Activated CD4-positive, CD25-positive, alpha-beta regulatory T cell treated with anti-CD3 and anti-CD28 coated beads, Interleukin-2, amount 50 U/mL, for 16 hours (primary cell): Measurements from ENCODE around the gene PRKCA.
"Not testable (repeated sequence)": the region's sequence is repeated elsewhere in the genome, so short reads cannot be mapped to it uniquely, and the experiment has no call there.

Source experiments
- DNase-seq: peaks from one replicate; pipeline ENCODE4 v3.0.0-alpha.2; 2020; ENCODE audit warnings: low read depth, low spot score

Gene PRKCA

GRCh38 chr17:66487121-66487520 is 184.7 kb downstream of the PRKCA start:
- no peak for DNase-seq

DNA sequence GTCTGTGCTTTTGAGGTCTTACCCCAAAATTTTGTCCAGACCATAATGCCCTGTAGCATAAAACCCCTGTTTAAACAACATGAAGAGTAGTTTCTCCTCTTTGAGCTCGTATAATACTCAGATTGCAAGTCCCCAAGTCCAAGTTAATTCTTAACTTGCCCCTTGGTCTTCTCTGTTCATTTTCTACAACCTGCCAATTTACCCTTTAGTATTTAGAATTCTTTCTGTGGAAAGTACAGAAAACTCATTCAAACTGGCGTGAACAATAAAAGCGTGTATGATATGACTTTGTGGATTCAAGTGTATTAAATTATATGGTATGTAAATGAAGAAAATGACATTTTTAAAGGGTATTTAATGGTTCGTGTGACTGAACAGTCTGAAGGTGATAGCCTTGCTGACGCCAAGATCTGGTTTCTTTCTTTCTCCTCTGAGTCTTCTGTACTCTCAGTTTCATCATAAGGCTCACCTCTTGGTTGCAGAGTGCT is 185.6 kb downstream of the PRKCA start:
- no peak for DNase-seq

GRCh38 chr17:66488864-66489263 is 186.5 kb downstream of the PRKCA start:
- DNase-seq, result no peak

DNA sequence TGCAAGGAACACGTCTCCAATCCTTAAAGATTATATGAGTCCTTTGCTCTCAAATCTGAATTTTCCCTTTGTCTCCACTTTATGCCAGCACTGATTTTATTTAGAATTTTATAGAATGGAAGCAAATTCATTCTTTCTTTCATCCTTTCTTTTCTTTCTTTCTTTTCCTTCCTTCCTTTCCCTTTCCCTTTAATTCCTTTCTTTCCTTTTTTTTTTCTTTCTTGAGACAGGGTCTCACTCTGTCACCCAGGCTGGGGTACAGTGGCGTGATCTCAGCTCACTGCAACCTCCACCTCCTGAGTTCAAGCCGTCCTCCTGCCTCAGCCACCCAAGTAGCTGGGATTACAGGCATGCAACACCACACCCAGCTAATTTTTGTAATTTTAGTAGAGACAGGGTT is 187.2 kb downstream of the PRKCA start:
- not testable (repeated sequence) for DNase-seq

DNA sequence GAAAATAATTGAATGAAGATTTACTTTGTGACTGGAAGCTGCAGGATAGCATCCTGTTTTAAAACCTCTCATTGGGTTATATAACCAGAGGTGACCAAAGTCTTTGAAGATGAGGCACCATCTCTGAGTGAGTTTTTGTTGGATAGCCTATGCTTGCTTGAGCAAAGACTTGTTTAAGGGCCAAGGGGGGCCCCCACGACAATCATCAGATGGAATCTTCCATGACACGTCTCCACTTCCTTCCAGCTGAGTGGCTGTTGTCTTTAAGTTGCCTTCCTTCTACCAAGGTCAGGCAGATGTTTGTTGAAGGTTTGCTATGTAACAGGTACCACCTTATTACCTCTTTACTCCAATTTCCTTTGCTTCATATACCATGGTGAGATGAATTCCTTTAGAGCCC is 188.8 kb downstream of the PRKCA start:
- DNase-seq, result no peak

- no peak for DNase-seq
Measured at GRCh38 chr17:66491665-66492064, 189.3 kb downstream of the PRKCA start.

GRCh38 chr17:66492080-66492479 is 189.7 kb downstream of the PRKCA start:
- DNase-seq, result no peak

DNA sequence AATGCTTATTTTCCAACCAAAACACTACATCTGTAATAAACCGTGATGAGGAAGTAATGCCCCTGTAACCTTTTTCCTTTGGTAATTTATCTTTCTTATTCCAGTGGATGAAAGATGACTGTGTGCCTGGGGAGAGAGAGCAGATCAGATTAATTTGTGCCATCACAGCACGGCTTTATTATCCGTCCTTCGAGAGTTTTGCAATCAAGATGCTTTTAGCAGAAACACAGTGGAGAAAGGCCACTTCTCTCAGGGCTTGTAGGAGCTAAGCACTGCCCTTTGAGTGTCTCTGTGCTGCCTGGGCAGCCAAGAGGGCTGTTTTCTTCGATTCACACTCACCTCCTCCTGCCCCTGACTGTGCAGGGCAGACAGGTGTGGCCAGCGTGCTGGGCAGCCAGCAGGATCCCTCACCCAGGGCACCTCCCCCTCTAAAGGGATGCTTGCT is 190.2 kb downstream of the PRKCA start:
- no peak for DNase-seq

DNA sequence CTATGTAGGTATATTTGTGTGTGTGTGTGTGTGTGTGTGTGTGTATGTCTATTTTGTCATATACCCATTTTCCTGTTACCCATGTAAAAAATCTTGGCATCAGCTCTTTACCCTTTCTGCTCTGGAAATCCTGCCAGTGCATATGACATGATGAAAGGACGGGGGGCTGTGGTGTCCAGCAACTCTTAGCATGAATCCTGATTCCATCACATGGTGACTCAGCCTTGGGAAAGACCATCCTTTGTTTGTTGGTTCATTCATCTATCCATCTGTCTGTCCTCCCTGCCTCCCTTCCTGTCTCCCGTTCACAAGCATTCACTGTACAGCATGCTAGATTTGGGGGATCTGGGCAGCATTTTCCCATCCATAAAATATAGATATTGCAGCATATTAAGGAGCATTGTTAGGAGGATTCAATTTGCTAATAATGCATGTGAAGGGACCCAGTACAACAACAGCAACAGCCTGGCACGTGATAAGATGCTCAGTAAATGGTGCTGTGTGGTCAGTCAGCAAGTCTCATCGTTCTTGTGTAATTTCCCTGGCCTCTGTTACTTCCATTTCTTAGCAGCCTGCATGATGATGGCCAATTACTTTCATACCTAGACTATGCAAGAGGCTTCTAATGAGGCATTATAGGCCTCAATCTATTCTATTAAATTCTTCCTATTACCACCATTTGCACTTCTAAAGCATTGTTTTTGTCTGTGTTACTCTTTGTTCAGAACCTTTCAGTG is 191.0 kb downstream of the PRKCA start:
- DNase-seq, result no peak

DNA sequence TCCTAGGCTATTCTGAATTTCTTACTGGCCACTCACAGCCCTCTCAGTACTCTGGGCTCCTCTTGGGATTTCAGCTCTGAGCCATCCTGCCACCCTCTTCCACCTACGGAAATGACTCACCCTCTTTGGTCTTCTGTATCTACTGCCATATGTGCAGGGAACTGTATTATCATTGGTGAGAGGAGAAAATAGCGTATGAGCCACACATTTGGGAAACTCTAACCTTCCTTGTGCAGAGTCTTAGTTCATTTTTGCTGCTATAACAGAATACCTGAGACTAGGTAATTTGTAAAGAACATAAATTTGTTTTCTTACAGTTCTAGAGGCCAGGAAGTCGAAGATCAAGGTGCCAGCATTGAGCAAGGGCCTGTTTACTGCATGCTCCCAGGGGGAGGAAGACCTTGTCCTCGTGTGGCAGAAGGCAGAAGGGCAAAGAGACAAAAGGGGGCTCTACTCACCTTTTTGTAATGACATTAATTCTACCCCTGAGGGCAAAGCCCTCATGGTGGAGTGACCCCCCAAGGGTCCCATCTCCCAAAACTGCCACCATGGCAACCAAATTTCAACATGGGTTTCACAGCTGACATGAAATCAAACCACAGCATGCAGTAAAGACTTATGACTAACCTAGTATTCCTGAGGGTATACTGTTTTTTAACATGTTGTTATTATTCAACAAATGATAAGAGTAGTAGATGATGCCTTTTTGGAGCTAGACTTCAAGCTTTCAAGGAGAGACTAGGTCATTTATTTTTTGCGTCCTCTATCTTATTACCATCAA is 191.8 kb downstream of the PRKCA start:
- DNase-seq, result no peak

DNA sequence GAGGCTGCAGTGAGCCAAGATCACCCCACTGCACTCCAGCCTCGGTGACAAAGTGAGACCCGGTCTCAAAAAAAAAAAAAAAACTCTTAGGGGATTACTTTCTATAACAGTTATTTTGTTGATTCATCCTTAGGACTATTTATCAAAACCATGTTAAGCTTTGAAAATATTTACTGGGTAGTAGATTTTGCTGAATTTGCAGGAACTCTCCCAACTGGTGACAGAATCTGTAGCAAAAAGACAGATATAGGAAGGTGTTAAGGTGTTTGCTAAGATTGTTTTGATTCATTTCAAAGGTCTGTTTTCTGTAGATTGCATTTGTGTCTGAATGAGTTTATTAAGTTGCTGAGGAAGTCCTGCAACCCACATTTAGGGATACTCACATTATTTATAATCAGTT is 192.6 kb downstream of the PRKCA start:
- no peak for DNase-seq

- no peak for DNase-seq
Measured at GRCh38 chr17:66496306-66496705, 193.9 kb downstream of the PRKCA start.

GRCh38 chr17:66498580-66498979 is 196.2 kb downstream of the PRKCA start:
- no peak for DNase-seq

DNA sequence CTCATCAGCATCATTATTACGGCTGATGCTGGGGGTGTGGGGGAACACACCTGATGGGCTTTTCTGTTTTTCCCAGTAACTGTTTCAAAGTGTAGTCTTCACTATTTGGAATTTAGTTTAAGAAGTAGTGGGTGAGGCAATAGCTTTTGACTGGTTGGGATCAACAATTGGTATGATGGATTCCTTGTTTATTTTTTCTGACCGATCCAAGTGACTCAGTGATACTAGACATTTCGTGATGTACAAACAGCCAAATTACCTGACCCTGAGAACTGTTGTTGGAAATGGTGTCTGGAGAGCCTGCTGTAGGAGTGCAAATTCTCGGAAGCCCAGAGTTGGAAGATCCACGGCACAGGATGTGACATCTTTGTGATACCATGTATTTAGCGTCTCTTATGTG is 204.2 kb downstream of the PRKCA start:
- DNase-seq, result no peak

DNA sequence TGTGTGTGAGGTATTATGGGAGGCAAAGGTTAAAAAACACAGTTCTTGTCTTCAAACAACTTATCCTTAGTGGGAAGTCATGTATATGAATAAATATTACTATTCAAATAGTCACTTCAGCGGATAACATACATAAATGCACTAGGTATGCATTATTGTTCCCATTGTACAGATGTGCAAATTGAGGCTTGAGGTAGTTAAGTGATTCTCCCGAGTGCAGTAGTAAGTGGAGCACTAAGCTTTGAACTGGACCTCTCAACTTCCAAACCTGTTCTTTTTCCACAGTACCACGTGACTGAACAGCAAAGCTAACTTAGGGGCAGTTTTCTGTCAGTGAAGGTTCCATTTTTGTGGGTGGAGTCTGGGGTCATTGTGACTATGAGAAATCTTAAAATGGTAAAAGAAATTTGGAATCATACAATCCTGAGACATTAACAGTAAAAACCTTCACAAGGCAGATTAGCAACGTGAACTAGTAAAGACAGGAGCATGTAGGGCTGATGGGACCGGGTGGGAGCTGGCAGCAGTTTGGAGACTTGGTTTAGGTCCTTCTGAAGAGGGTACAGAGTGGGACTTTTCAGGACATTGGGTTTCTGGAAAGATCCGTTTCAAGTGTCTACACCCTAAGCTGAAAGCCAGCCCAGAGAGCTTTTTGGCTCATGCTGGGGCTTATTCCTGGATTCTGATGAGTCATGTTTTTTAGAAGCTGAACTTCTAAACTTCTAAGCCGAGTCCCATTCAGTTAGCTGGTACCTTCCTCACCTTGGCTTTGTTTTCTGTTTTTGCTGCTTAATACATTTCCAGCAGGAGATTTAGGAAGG is 204.9 kb downstream of the PRKCA start:
- no peak for DNase-seq

DNA sequence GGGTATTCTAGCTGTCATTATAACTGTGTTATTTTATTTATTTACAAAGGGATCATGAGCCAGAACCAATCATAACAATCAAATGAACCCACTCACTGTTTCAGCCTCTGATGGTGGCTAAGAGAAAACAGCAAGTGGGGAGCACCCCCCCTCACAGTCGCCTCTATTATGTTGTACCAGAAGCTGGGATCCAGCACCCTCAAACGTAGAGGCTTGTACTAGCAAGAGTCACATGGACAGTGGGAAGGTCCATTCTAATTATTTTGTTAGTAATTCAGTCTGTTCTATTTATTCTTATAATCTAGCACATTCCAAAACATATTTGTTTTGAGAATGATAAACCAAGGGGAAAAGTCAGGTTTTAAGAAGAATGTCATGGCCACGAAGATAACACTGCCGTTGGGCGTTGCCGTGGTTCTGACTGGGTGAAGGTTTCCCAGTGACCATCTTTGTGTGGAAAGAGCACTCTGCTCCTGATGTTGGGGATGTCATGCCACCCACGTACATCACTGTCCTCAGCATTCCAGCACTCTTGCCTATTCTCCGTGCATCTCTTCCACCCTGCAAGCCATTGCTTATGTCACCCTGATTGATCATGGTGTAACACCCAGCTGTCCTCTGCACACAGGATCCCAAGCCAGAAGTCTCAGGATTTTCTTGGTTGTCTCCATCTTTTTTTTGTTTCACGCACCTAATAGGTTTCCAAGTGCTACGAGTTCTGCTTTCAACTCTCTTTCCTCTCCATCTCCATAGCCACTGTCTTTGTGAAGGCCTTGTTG is 205.8 kb downstream of the PRKCA start:
- no peak for DNase-seq

- no peak for DNase-seq
Measured at GRCh38 chr17:66508896-66509844, 206.8 kb downstream of the PRKCA start.

DNA sequence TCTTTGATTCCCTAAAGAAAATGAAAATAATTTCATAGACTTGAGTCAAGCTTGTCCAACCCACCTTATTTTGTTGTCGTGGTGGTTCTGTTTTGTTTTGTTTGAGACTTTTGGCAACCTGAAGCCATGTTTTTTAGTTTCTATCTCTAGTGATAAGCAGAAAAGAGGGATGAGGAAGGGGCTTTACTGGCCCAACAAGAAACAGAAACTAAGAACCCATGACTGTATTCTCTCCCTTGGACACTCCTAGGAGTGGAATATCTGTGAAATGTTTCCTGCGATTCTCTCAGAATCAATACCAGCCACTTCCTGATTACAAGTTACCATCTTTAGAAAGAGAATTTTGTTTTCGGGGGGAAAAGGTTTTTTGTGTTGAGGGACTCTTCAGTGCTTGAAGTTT is 207.5 kb downstream of the PRKCA start:
- no peak for DNase-seq

- no peak for DNase-seq
Measured at GRCh38 chr17:66511135-66511534, 208.7 kb downstream of the PRKCA start.

DNA sequence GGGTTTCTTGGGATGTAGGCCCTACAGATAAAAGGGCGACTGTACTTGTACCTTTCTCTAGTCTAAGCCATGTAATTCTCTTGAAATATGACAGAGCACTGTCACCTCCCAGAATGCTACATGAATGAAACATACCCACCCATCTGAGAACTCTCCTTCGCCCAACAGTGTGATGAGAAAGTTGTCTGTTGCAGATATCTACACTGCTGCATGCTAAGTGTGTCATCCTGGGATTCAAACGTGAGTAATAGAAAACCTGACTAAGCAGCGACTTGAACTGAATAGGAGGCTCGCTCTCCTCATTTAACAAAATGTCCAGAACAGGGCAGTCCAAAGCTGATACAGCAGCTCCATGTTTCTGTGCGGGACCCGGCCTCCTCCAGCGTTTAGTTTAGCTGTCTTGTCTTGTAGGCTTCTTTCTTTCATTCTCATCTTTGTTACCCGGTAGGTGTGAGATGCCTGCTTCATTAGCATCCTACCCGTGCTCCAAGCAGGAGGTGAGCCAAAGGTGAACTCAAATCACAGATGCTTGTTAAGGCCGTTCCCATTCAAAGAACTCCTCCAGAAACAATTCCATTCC is 211.9 kb downstream of the PRKCA start:
- DNase-seq, result no peak
